HEK293T (cell line): ENCODE data around the gene SUGCT.

ENCODE experiments used
- BHLHE40 ChIP-seq: fragments of 450-650 bp; IDR thresholded peaks from 2 replicates; pipeline ENCODE4 v1.6.1; 2016; ENCODE audit warnings: mild to moderate bottlenecking, moderate library complexity, borderline replicate concordance
- FOXK2 ChIP-seq: fragments of 450-650 bp; IDR thresholded peaks from 2 replicates; pipeline ENCODE4 v1.6.1; 2016; ENCODE audit warnings: mild to moderate bottlenecking
- HDGF ChIP-seq: fragments of 450-650 bp; IDR thresholded peaks from 2 replicates; pipeline ENCODE4 v1.6.1; 2017; ENCODE audit warnings: antibody characterized with exemption, borderline replicate concordance
- SUZ12 ChIP-seq: fragments of 450-650 bp; IDR thresholded peaks from 2 replicates; pipeline ENCODE4 v1.6.1; 2016; ENCODE audit warnings: mild to moderate bottlenecking

- TF ChIP-seq FOXK2 (no peak), BHLHE40 (no peak), HDGF (no peak), SUZ12 (no peak)
Observed at GRCh38 chr7:40782836-40783235, 648.0 kb downstream of the SUGCT start.
